SK-N-SH treated with all-trans-retinoic acid at 6 μM for 48 hours (cell line): Measurements from ENCODE around the gene PSMD8.

Source experiments
- CREB5 ChIP-seq: fragments of 250-450 bp; sonication (Bioruptor Pico); IDR thresholded peaks from 2 replicates; pipeline ENCODE4 v1.5.1; 2020; ENCODE audit warnings: low read depth, mild to moderate bottlenecking, moderate library complexity
- PATZ1 ChIP-seq: fragments of 250-450 bp; sonication (Bioruptor Pico); IDR thresholded peaks from 2 replicates; pipeline ENCODE4 v1.8.0; 2020; ENCODE audit warnings: mild to moderate bottlenecking, moderate library complexity, borderline replicate concordance
- POU6F1 ChIP-seq: fragments of 250-450 bp; sonication (Bioruptor Pico); IDR thresholded peaks from 2 replicates; pipeline ENCODE4 v1.8.0; 2021; ENCODE audit warnings: low read depth, mild to moderate bottlenecking, moderate library complexity, borderline replicate concordance
- TCF4 ChIP-seq: fragments of 250-450 bp; sonication (Bioruptor Pico); IDR thresholded peaks from 2 replicates; pipeline ENCODE4 v1.8.0; 2021; ENCODE audit warnings: mild to moderate bottlenecking, moderate library complexity, borderline replicate concordance
- TOX ChIP-seq: fragments of 250-450 bp; sonication (Bioruptor Pico); IDR thresholded peaks from 2 replicates; pipeline ENCODE4 v1.8.0; 2021; ENCODE audit warnings: mild to moderate bottlenecking, moderate library complexity, borderline replicate concordance
- ZFP3 ChIP-seq: fragments of 250-450 bp; sonication (Bioruptor Pico); IDR thresholded peaks from 2 replicates; pipeline ENCODE4 v1.5.0; 2020; ENCODE audit warnings: mild to moderate bottlenecking, moderate library complexity

GRCh38 chr19:38367041-38367440 lies 7.3 kb upstream of the PSMD8 start:
- TF ChIP-seq PATZ1 (CRISPR knock-in tag) (no peak), TCF4 (CRISPR knock-in tag) (no peak), CREB5 (CRISPR knock-in tag) (no peak), ZFP3 (CRISPR knock-in tag) (no peak), POU6F1 (no peak), TOX (CRISPR knock-in tag) (no peak)
